Fibroblast of the aortic adventitia (primary cell): ENCODE results near the gene PPP2R3B. TPM values are rescaled to one million over a fixed set of nuclear protein-coding genes. Genes with fewer than 3 reads are reported as not detected.

Source experiments
- DNase-seq: peaks from one replicate; pipeline ENCODE4 v3.0.0-alpha.2; 2010; ENCODE audit warnings: low read depth
- H3K4me3 ChIP-seq: 2 replicates; pipeline ENCODE4 v1.5.1; 2011; ENCODE audit warnings: low read depth, mild to moderate bottlenecking, control low read depth, low read length, moderate library complexity
- total RNA-seq: library from RNA; depleted of rRNA; stranded (reverse); fragments of >200 nt; gene quantifications from 2 replicates; pipeline ENCODE4 v1.2.3, GENCODE V29; 2012; ENCODE audit warnings: low replicate concordance
- TF ChIP-seq, protein P1 (sequence below): IDR thresholded peaks from 2 replicates; pipeline ENCODE4 v1.5.1; 2011; ENCODE audit warnings: mild to moderate bottlenecking, low read length, control low read depth, inconsistent platforms; ENCODE audit not compliant: insufficient read depth

PPP2R3B gene
- total RNA-seq, 1 donor = 9.9 TPM

DNA sequence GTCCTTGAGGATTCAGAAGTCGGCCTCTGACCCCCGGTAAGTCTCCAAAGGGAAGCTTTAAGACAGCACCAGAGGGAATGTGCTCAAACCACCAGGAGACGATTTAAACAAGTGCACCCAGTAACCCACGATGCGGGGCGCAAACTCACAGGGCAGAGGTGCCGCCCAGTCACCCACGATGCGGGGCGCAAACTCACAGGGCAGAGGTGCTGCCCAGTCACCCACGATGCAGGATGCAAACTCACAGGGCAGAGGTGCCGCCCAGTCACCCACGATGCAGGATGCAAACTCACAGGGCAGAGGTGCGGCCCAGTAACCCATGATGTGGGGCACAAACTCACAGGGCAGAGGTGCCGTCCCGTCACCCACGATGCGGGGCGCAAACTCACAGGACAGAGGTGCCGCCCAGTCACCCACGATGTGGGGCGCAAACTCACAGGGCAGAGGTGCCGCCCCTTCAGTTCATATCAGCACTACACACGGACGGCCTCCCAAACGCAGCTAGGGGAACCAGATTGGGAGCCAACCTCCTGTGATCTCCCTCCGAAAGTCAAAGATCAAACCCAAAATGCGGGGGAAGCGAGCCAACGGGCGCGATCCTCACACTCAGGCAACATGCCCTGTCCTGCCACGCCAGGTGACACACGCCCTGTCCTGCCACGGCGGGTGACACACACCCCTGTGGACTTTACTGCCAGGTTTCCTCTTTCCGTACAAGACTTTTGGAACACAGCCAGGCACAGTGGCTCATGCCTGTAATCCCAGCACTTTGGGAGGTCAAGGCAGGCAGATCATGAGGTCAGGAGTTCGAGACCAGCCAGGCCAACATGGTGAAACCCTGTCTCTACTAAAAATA lies 11.3 kb downstream of the PPP2R3B start:
- DNase-seq = no peak
- no peak overlapping the region for H3K4me3 ChIP-seq
- TF ChIP-seq, protein P1, sequence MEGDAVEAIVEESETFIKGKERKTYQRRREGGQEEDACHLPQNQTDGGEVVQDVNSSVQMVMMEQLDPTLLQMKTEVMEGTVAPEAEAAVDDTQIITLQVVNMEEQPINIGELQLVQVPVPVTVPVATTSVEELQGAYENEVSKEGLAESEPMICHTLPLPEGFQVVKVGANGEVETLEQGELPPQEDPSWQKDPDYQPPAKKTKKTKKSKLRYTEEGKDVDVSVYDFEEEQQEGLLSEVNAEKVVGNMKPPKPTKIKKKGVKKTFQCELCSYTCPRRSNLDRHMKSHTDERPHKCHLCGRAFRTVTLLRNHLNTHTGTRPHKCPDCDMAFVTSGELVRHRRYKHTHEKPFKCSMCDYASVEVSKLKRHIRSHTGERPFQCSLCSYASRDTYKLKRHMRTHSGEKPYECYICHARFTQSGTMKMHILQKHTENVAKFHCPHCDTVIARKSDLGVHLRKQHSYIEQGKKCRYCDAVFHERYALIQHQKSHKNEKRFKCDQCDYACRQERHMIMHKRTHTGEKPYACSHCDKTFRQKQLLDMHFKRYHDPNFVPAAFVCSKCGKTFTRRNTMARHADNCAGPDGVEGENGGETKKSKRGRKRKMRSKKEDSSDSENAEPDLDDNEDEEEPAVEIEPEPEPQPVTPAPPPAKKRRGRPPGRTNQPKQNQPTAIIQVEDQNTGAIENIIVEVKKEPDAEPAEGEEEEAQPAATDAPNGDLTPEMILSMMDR = no peak

DNA sequence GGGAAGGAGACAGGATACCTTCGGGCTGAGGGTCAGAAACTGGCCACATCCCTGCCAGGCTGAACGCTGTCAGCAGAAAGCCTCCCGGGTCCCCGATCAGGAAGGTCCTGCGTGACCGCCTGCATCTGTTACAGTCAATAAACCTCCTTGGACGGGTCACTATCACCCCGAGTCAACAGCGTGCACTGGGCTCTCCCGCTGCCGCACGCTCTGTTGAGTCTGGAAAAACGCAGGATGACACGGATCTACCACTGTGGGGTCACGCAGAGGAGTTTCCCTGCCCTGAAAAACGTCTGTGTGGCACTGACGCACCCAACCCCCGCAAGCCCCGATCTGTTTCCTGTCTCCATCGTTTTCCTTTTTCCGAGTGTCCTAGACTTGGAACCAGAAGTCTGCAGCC lies 12.1 kb downstream of the PPP2R3B start:
- DNase-seq = no peak

DNA sequence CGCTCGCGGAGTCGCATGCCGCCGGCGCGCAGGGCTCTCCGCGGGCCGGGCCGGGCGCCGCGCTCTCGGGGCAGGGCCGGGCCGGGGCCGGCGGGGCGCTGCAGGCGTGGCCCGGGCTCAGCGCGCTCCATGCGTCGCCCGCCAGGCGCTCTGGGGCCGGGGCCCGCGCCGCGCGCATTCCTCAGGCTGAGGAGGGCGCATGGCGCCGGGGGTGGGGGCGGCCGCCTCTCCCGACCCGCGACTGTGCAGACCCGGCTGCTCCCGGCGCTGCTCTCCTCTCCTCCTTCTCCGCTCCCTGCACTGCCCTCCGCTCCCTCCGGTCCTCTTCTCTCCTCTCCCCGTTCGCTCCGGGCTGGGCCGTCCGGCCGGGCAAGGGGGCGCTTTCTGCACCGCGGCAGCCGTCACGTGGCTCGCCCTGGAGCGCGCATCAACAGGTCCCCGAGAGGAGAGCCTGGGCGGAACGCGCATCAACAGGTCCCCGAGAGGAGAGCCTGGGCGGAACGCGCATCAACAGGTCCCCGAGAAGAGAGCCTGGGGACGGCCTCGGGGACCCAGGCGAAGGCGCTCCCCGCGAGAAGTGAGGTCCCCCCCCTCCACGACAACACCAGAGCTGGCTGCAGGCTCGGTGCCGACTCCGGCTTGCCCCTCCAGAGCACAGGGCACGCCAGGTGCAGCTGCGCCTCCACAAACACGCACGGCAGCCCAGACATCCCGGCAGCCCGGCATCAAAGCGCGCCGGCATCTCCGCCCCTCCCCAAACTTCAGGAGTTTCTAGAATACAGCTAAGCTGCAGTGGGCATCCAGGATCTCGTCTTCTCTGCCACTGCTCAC lies 12.9 kb downstream of the PPP2R3B start:
- peak overlapping the region; percentile 57 for H3K4me3 ChIP-seq
- DNase-seq = no peak
- TF ChIP-seq, protein P1 = no peak

More for the DNA sequence above, 12.1 kb downstream of the PPP2R3B start:
- H3K4me3 ChIP-seq = peak overlapping the region; percentile 13
- TF ChIP-seq, protein P1 = no peak

DNA sequence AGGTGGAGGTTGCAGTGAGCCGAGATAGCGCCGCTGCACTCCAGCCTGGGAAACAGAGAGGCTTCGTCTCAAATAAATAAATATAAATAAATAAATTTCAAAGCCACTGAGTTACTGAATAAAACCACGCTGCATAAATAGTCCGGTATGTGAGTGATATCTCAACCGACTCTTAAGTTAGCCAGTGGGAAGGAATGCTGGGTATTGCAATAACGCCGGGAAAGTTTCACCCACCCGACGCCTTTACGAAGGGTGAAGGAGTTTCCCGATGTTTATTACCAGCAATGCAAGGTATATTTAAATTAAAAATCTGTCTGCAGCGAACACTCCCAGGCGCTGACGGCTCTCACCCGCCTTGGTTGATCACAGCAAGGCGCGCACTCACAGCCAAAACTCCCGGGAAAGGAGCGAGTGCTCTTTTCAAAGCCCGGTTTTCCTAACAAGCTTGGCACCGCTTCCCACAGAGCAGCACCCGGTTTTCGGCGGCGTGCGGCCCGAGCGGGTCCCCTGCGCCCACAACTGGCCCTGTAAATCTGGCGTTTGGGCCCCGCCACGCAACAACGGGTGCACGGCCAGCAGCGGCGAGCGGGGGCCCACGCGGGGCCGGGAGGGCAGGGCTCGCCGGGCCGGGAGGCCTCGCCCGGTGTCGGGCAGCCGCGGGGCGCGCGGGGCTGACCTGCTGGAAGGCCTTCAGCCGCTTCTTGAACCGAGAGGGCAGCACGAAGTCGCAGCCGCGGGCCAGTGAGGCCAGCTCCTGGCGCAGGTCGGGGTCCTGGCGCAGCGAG lies 13.7 kb downstream of the PPP2R3B start:
- TF ChIP-seq, protein P1 = no peak
- DNase-seq = no peak
- H3K4me3 ChIP-seq = peak overlapping the region; percentile 50

DNA sequence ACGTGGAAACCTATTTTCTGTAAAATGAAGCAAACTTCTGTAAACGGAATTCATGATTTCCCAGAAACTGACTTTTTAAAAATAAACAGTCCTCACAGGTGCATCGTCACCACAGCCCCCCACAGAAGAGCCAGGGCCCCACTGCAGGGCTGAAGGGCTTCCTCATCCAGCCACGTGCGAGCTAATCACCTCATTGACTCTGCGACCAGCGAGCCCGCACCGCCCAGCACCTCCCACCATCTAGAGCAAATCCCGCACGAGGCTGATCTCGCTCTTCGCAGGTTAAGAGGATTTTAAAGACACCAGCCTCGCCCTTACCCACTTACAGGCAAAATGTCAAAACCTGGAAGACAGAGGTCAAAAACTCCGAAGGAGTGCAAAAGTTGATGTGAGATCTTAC lies 14.8 kb downstream of the PPP2R3B start:
- DNase-seq = no peak
- TF ChIP-seq, protein P1 = no peak
- H3K4me3 ChIP-seq = no peak overlapping the region

DNA sequence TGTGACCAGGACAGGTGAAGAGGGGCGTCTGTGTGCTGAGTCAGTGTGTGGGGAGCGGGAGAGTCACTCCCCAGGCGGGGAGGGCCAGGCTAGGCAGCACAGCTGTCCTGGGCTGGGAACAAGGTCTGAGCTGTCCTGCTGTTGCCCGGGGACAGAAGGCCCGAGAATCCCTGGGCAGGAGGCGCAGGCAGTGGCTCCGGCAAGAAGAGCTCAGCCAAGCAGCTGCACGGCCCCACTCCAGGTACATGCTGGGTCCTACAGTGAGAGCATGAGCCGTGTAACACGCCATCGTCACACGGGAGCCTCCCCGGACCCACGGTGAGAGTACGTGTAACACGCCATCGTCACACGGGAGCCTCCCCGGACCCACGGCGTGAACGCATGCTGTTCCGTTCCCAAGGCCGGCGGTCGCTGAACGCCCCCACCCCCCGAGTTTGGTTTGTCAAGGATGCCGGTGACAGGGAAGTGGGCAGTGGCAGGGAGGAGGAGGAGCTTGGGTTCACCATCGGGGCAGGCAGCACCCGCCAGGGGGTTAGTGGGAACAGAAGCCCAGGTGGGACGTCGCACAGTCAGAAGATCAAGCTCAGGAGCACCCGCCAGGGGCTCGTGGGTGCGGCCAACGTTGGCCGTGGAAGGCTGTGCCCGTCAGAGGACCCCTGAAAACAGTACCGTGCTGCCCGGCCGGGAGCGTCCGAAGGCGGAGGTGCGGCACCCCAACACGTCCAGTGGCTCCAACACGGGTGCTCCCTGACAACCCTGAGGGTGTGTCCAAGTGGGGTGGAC lies 15.6 kb downstream of the PPP2R3B start:
- TF ChIP-seq, protein P1 = no peak
- no peak overlapping the region for H3K4me3 ChIP-seq
- no peak for DNase-seq
